HL-60 (cell line): ENCODE data around the gene CRYGS.

ENCODE experiments used
- CTCF ChIP-seq: IDR thresholded peaks from one replicate; pipeline ENCODE4 v1.5.1; 2011; ENCODE audit warnings: low read length, control low read depth, inconsistent platforms; ENCODE audit not compliant: insufficient read depth
- GABPA ChIP-seq: IDR thresholded peaks from 2 replicates; pipeline ENCODE4 v1.6.1; 2012; ENCODE audit warnings: low read depth
- POLR2AphosphoS5 ChIP-seq: IDR thresholded peaks from 2 replicates; pipeline ENCODE4 v1.6.1; 2012; ENCODE audit warnings: low read depth
- TF ChIP-seq, protein P1 (sequence below): IDR thresholded peaks from 2 replicates; pipeline ENCODE4 v1.6.1; 2012; ENCODE audit warnings: low read depth; ENCODE audit not compliant: insufficient replicate concordance

DNA sequence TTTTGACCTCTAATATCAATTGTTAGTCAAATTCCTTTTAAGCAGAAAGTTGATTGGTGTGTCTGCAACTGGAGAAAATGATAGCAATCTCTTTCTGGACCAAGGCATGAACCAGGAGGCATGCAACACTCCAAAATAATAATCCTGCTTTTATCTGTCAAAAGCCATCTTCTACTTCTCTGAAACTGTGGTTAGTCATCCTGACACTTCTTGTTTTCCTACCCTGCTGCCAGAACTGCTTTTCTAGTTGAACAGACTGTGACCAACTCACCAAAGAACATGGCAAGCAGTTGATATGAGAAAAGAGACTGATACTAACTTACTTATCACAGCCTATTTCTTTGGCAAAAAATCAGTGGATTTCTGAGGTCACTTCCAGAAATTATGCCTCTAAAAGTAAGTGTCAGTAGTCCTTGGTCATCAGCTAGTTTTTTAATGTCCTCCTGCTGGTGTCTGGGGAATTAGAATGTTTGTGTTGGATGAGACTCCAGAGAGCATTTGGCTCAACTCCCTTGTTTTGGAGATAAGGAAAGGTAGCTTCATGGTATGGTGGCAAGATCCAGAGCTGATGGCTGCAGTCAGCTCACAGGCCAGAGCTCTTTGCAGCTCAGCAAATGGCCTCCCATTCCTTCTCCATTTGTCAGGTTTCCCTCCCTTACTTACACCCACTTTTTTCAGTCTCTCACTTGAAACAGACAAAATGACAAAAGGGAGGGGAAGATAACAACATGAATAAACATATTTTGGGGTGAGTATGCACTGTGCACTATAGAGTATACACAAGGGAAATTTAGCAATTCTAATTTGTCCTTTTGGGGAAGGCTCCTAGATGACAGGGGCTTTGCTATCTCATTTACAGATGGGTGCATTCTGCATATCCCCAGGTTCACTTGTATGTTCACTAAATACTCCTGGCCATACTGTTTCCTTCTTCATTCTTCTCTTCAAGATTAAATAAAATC lies 7.0 kb downstream of the CRYGS start:
- TF ChIP-seq CTCF, result no peak
- TF ChIP-seq, protein P1, sequence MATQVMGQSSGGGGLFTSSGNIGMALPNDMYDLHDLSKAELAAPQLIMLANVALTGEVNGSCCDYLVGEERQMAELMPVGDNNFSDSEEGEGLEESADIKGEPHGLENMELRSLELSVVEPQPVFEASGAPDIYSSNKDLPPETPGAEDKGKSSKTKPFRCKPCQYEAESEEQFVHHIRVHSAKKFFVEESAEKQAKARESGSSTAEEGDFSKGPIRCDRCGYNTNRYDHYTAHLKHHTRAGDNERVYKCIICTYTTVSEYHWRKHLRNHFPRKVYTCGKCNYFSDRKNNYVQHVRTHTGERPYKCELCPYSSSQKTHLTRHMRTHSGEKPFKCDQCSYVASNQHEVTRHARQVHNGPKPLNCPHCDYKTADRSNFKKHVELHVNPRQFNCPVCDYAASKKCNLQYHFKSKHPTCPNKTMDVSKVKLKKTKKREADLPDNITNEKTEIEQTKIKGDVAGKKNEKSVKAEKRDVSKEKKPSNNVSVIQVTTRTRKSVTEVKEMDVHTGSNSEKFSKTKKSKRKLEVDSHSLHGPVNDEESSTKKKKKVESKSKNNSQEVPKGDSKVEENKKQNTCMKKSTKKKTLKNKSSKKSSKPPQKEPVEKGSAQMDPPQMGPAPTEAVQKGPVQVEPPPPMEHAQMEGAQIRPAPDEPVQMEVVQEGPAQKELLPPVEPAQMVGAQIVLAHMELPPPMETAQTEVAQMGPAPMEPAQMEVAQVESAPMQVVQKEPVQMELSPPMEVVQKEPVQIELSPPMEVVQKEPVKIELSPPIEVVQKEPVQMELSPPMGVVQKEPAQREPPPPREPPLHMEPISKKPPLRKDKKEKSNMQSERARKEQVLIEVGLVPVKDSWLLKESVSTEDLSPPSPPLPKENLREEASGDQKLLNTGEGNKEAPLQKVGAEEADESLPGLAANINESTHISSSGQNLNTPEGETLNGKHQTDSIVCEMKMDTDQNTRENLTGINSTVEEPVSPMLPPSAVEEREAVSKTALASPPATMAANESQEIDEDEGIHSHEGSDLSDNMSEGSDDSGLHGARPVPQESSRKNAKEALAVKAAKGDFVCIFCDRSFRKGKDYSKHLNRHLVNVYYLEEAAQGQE, result no peak
- no peak for TF ChIP-seq POLR2AphosphoS5
- no peak for TF ChIP-seq GABPA
